ENCODE data around the gene GNAL.

GRCh38 chr18:11676386-11676785, 12.7 kb upstream of the GNAL start:
- TF ChIP-seq MZF1 (tag by site-specific recombination; IDR thresholded peaks at IDR 0.05; ENCODE audit: borderline replicate concordance) (no peak), ZNF768 (tag by site-specific recombination; IDR thresholded peaks at IDR 0.05) (no peak), ZNF48 (tag by site-specific recombination; IDR thresholded peaks at IDR 0.05) (no peak), CTCF (tag by site-specific recombination; IDR thresholded peaks at IDR 0.05) (no peak), ZNF639 (tag by site-specific recombination; IDR thresholded peaks at IDR 0.05) (no peak), ZNF558 (tag by site-specific recombination; IDR thresholded peaks at IDR 0.05) (no peak), ZNF394 (tag by site-specific recombination; IDR thresholded peaks at IDR 0.05; ENCODE audit: borderline replicate concordance) (no peak), ZNF311 (tag by site-specific recombination; IDR thresholded peaks at IDR 0.05; ENCODE audit: borderline replicate concordance) (no peak), KLF7 (tag by site-specific recombination; IDR thresholded peaks at IDR 0.05; ENCODE audit: borderline replicate concordance) (no peak), ZNF10 (tag by site-specific recombination; IDR thresholded peaks at IDR 0.05) (no peak)

All from HEK293 (cell line).